ENCODE measurements around the gene MYL6B.

The MYL6B gene

GRCh38 chr12:56157201-56158028 is 5.0 kb downstream of the MYL6B start:
- H3K27me3 Mint-ChIP-seq (ENCODE audit: low read depth) = no peaks in the 10 kb centered on the region
- peak overlapping the region; percentile 94 to 97 (median 96) for H3K4me3 Mint-ChIP-seq
- peak; percentile 71 to 73 (median 72) for TF ChIP-seq CTCF (IDR thresholded peaks at IDR 0.05; ENCODE audit: unreplicated experiment in 3 of 3)
- peaks cover 68% of the 10 kb centered on the region for H3K4me1 Mint-ChIP-seq
- no peaks in the 10 kb centered on the region for H3K9me3 Mint-ChIP-seq
- peaks cover 46% of the 10 kb centered on the region for H3K36me3 Mint-ChIP-seq (ENCODE audit: low read depth)
- peak overlapping the region; percentile 99 to 100 (median 100) for H3K27ac Mint-ChIP-seq

- Mint-ChIP-seq H3K4me3 (peak within 1 kb of the TSS; percentile 94 to 97 (median 96)), H3K4me1 (peaks cover 63% of the 10 kb centered on the region), H3K9me3 (no peaks in the 10 kb centered on the region), H3K27ac (peak within 1 kb of the TSS; percentile 99 to 100 (median 100)), H3K36me3 (ENCODE audit: low read depth) (peaks cover 53% of the 10 kb centered on the region), H3K27me3 (ENCODE audit: low read depth) (no peaks in the 10 kb centered on the region)
- no peak for TF ChIP-seq CTCF (IDR thresholded peaks at IDR 0.05; ENCODE audit: unreplicated experiment in 3 of 3)
Measured at GRCh38 chr12:56158029-56158925, 5.9 kb downstream of the MYL6B start, which contains the start of gene MYL6. MYL6 (plus strand) TSS chr12:56158359; CDS start chr12:56158402, 43 bp downstream.

GRCh38 chr12:56158926-56159461 is 6.6 kb downstream of the MYL6B start:
- H3K4me3 Mint-ChIP-seq = peak overlapping the region; percentile 94 to 97 (median 96)
- peak overlapping the region; percentile 99 to 100 (median 100) for H3K27ac Mint-ChIP-seq
- H3K9me3 Mint-ChIP-seq = no peaks in the 10 kb centered on the region
- TF ChIP-seq CTCF (IDR thresholded peaks at IDR 0.05; ENCODE audit: unreplicated experiment in 3 of 3) = no peak
- peaks cover 56% of the 10 kb centered on the region for H3K4me1 Mint-ChIP-seq
- H3K27me3 Mint-ChIP-seq (ENCODE audit: low read depth) = no peaks in the 10 kb centered on the region
- peaks cover 60% of the 10 kb centered on the region for H3K36me3 Mint-ChIP-seq (ENCODE audit: low read depth)

- Mint-ChIP-seq H3K27ac (peak overlapping the region; percentile 99 to 100 (median 100)), H3K4me1 (peaks cover 49% of the 10 kb centered on the region), H3K36me3 (ENCODE audit: low read depth) (peaks cover 66% of the 10 kb centered on the region), H3K27me3 (ENCODE audit: low read depth) (no peaks in the 10 kb centered on the region), H3K4me3 (peak overlapping the region; percentile 94 to 97 (median 96)), H3K9me3 (no peaks in the 10 kb centered on the region)
- TF ChIP-seq CTCF (IDR thresholded peaks at IDR 0.05; ENCODE audit: unreplicated experiment in 3 of 3) = no peak
Measured at GRCh38 chr12:56159482-56160192, 7.2 kb downstream of the MYL6B start.

GRCh38 chr12:56160193-56160763 is 7.9 kb downstream of the MYL6B start:
- TF ChIP-seq CTCF (IDR thresholded peaks at IDR 0.05; ENCODE audit: unreplicated experiment in 3 of 3) = no peak
- H3K4me3 Mint-ChIP-seq = peak overlapping the region; percentile 94 to 97 (median 96)
- H3K27ac Mint-ChIP-seq = peak overlapping the region; percentile 99 to 100 (median 100)
- no peaks in the 10 kb centered on the region for H3K9me3 Mint-ChIP-seq
- peaks cover 43% of the 10 kb centered on the region for H3K4me1 Mint-ChIP-seq
- H3K27me3 Mint-ChIP-seq (ENCODE audit: low read depth) = no peaks in the 10 kb centered on the region
- peaks cover 65% of the 10 kb centered on the region for H3K36me3 Mint-ChIP-seq (ENCODE audit: low read depth)
